Measurements from ENCODE around the gene GGCX. TPM values are rescaled to one million over a fixed set of nuclear protein-coding genes. Genes with fewer than 3 reads are reported as not detected.

Gene GGCX
- total RNA-seq, 2 donors from 2014 or later = 28.4 to 38.4 TPM

DNA sequence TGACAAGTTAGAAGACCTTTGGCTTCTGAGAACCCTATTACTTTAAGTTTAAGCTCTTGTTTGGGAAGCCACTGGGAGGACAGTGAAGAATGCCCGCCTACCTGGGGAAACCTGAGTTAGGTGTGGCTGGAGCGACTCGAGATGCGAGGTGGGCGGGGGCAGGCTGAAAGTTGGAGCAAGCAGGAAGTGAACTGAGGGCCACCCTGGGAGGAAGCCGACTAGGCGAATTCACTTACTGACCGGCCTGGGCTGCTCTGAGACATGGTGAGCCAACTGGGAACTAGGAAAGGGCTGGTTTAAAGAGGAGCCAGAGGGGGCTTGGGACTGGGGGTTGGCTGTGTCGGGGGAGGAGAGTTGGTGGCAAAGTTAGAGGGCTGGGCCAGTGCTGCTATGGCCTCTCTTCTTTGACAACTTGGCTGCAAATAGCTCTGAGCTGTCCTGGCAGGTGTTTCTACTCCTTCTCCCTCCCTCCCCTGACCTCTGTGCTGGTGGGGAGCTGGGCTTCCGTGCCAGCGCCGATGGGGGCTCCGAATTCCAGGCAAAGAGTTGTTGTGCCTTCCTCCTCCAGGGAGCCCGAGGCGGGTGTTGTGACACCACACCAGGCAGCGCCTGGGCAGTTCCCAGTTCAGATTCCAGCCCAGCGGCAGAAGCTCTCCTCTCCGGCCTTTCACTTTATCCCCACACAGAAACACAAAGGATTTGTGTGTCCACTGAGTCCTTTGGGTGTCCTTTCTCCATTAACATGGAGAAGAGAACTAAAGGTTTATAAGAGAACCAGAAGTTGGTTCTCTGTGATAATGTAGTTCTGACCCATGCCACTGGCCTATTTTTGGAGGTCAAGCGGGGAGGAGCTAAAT, 16.3 kb upstream of the GGCX start, which contains the start of gene VAMP8:
TSS of gene VAMP8 (plus strand) at position 201 of the 857 bp plus-strand sequence. CDS start at position 262, 61 bp downstream.
- DNase-seq (ENCODE audit: low spot score) = no peak
- no peak for ATAC-seq (ENCODE audit: insufficient number of reproducible peaks, low FRiP score, low read depth)
- Histone ChIP-seq H3K27me3 (replicated peaks; ENCODE audit: insufficient read depth) (no peaks in the 10 kb centered on the region), H3K4me3 (peak within 1 kb of the TSS; percentile 54), H3K27ac (peak within 1 kb of the TSS; percentile 41 to 50), H3K9me3 (no peaks in the 10 kb centered on the region), H3K36me3 (no peaks in the 10 kb centered on the region), H3K4me1 (ENCODE audit: control insufficient read depth in 1 of 2, low read depth in 2 of 2) (peaks cover 0 to 26% of the 10 kb centered on the region in 2 donors)
- TF ChIP-seq, protein P1, sequence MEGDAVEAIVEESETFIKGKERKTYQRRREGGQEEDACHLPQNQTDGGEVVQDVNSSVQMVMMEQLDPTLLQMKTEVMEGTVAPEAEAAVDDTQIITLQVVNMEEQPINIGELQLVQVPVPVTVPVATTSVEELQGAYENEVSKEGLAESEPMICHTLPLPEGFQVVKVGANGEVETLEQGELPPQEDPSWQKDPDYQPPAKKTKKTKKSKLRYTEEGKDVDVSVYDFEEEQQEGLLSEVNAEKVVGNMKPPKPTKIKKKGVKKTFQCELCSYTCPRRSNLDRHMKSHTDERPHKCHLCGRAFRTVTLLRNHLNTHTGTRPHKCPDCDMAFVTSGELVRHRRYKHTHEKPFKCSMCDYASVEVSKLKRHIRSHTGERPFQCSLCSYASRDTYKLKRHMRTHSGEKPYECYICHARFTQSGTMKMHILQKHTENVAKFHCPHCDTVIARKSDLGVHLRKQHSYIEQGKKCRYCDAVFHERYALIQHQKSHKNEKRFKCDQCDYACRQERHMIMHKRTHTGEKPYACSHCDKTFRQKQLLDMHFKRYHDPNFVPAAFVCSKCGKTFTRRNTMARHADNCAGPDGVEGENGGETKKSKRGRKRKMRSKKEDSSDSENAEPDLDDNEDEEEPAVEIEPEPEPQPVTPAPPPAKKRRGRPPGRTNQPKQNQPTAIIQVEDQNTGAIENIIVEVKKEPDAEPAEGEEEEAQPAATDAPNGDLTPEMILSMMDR (IDR thresholded peaks at IDR 0.05) = no peak

DNA sequence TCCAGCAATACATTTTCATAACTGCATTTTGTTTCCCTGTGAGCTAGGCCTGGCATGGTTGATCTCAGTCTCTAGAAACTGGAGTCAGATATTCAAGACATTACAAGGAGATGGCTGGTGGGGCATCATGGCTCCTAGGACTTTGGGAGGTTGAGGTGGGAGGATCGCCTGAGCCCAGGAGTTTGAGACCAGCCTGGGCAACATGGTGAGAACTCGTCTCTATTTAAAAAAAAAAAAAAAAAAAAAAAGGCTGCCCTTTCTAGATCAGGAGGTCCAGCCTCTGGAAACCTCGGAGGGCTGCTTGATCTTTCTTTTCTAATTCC, 15.7 kb upstream of the GGCX start:
- H3K9me3 ChIP-seq = no peaks in the 10 kb centered on the region
- no peaks in the 10 kb centered on the region for H3K27me3 ChIP-seq (replicated peaks; ENCODE audit: insufficient read depth)
- DNase-seq (ENCODE audit: low spot score) (no peak), ATAC-seq (ENCODE audit: insufficient number of reproducible peaks, low FRiP score, low read depth) (no peak)
- peak overlapping the region; percentile 54 for H3K4me3 ChIP-seq
- no peaks in the 10 kb centered on the region for H3K36me3 ChIP-seq
- H3K27ac ChIP-seq = no peak overlapping the region
- TF ChIP-seq, protein P1 (IDR thresholded peaks at IDR 0.05) = no peak
- H3K4me1 ChIP-seq (ENCODE audit: control insufficient read depth in 1 of 2, low read depth in 2 of 2) = peaks cover 0 to 26% of the 10 kb centered on the region in 2 donors

DNA sequence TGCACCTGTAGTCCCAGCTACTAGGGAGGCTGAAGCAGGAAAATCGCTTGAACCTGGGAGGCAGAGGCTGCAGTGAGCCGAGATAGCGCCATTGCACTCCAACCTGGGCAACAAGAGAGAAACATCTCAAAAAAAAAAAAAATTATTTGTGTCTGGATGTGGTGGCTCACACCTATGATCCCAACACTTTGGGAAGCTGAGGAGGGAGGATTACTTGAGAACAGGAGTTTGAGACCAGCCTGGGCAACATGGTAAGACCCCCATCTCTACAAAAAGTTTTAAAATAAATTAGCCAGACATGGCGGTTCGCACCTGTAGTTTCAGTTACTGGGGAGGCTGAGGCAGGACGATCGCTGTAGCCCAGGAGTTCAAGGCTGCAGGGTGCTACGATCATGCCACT, 14.4 kb upstream of the GGCX start:
- H3K9me3 ChIP-seq = no peaks in the 10 kb centered on the region
- ATAC-seq (ENCODE audit: insufficient number of reproducible peaks, low FRiP score, low read depth) (no peak), DNase-seq (ENCODE audit: low spot score) (no peak)
- no peak overlapping the region for H3K27ac ChIP-seq
- TF ChIP-seq, protein P1 (IDR thresholded peaks at IDR 0.05) = no peak
- H3K4me3 ChIP-seq = no peak overlapping the region
- peaks cover 0 to 26% of the 10 kb centered on the region in 2 donors for H3K4me1 ChIP-seq (ENCODE audit: control insufficient read depth in 1 of 2, low read depth in 2 of 2)
- H3K36me3 ChIP-seq = no peaks in the 10 kb centered on the region
- H3K27me3 ChIP-seq (replicated peaks; ENCODE audit: insufficient read depth) = no peaks in the 10 kb centered on the region

DNA sequence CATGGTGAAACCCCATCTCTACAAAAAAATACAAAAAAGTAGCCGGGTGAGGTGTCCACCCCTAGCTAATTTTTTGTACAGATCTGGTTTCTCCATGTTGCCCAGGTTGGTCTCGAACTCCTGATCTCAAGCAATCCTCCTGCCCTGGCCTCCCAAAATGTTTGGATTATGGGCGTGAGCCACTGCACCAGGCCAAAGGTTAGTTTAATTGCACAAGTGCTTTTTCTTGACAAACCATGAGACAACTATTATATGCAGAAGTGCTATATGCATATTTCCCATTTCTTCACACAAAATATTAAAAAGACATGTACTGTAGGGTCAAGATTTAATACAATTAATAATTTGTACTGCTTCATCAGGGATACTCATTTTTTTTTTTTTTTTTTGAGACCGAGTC, 5.0 kb upstream of the GGCX start:
- DNase-seq (ENCODE audit: low spot score) (no peak), ATAC-seq (ENCODE audit: insufficient number of reproducible peaks, low FRiP score, low read depth) (no peak)
- TF ChIP-seq, protein P1 (IDR thresholded peaks at IDR 0.05) = no peak
- Histone ChIP-seq H3K4me3 (no peak overlapping the region), H3K36me3 (no peaks in the 10 kb centered on the region), H3K4me1 (ENCODE audit: control insufficient read depth in 1 of 2, low read depth in 2 of 2) (peaks cover 3 to 6% of the 10 kb centered on the region in 2 donors), H3K9me3 (no peaks in the 10 kb centered on the region), H3K27ac (no peak overlapping the region), H3K27me3 (replicated peaks; ENCODE audit: insufficient read depth) (no peaks in the 10 kb centered on the region)

DNA sequence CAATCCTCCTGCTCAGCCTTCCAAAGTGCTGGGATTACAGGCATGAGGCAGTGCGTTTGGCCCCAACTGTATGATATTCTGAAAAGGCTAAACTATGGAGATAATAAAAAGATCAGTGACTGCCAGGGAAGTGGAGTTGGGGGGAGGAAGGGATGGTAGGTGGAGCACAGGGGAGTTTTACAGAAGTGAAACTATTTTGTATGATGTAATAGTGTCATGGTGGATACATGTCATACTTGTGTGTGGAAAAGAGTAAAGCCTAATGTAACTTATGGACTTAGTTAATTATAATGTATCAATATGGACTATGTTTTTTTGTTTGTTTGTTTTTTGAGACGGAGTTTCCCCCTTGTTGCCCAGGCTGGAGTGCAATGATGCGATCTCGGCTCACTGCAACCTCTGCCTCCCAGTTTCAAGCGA, 2.9 kb upstream of the GGCX start:
- no peaks in the 10 kb centered on the region for H3K36me3 ChIP-seq
- TF ChIP-seq, protein P1 (IDR thresholded peaks at IDR 0.05) = no peak
- DNase-seq (ENCODE audit: low spot score) = no peak
- H3K4me3 ChIP-seq = no peak overlapping the region
- no peaks in the 10 kb centered on the region for H3K9me3 ChIP-seq
- H3K27ac ChIP-seq = no peak overlapping the region
- H3K4me1 ChIP-seq (ENCODE audit: control insufficient read depth in 1 of 2, low read depth in 2 of 2) = peaks cover 9 to 22% of the 10 kb centered on the region in 2 donors
- no peaks in the 10 kb centered on the region for H3K27me3 ChIP-seq (replicated peaks; ENCODE audit: insufficient read depth)
- no peak for ATAC-seq (ENCODE audit: insufficient number of reproducible peaks, low FRiP score, low read depth)
